GM19438 (cell line): ENCODE results near the gene ZNF280C.

Experiments
- ATAC-seq: cut with Tn5 transposase; IDR thresholded peaks from one replicate; pipeline ENCODE4 v1.9.1; 2021; ENCODE audit warnings: low read depth; ENCODE audit not compliant: unreplicated experiment

Gene ZNF280C

GRCh38 chrX:130179170-130179569, 89.5 kb downstream of the ZNF280C start:
- ATAC-seq: no peak

- no peak for ATAC-seq
Measured at GRCh38 chrX:130176942-130177341, 91.8 kb downstream of the ZNF280C start.

- peak; percentile 63 for ATAC-seq
Measured at GRCh38 chrX:130176354-130176776, 92.3 kb downstream of the ZNF280C start.

- no peak for ATAC-seq
Measured at GRCh38 chrX:130174937-130175336, 93.8 kb downstream of the ZNF280C start.

- ATAC-seq: no peak
Measured at GRCh38 chrX:130174045-130174704, 94.5 kb downstream of the ZNF280C start.

- peak; percentile 40 for ATAC-seq
Measured at GRCh38 chrX:130173190-130173895, 95.4 kb downstream of the ZNF280C start.

- no peak for ATAC-seq
Measured at GRCh38 chrX:130172127-130172845, 96.4 kb downstream of the ZNF280C start.

GRCh38 chrX:130171446-130172126, 97.1 kb downstream of the ZNF280C start, which contains the start of gene RAB33A:
Gene RAB33A (plus strand): TSS chrX:130171962. CDS start chrX:130172063, 101 bp downstream.
- ATAC-seq: peak; percentile 1

- peak; percentile 64 for ATAC-seq
Measured at GRCh38 chrX:130170752-130171445, 97.8 kb downstream of the ZNF280C start.

- ATAC-seq: no peak
Measured at GRCh38 chrX:130167040-130167439, 101.7 kb downstream of the ZNF280C start.

GRCh38 chrX:130166503-130166777, 102.3 kb downstream of the ZNF280C start:
- no peak for ATAC-seq

GRCh38 chrX:130165703-130166502, 102.8 kb downstream of the ZNF280C start, which contains the start of gene AIFM1:
Gene AIFM1 (minus strand): TSS chrX:130165841. CDS start chrX:130165656, 185 bp downstream.
- peak; percentile 86 for ATAC-seq

GRCh38 chrX:130165181-130165702, 103.5 kb downstream of the ZNF280C start:
- peak; percentile 39 for ATAC-seq

- ATAC-seq: no peak
Measured at GRCh38 chrX:130163398-130163797, 105.3 kb downstream of the ZNF280C start.

- no peak for ATAC-seq
Measured at GRCh38 chrX:130162094-130162735, 106.5 kb downstream of the ZNF280C start.

GRCh38 chrX:130159776-130160175, 108.9 kb downstream of the ZNF280C start:
- ATAC-seq: no peak

- no peak for ATAC-seq
Measured at GRCh38 chrX:130158311-130158710, 110.4 kb downstream of the ZNF280C start.

- no peak for ATAC-seq
Measured at GRCh38 chrX:130155564-130155963, 113.1 kb downstream of the ZNF280C start.
